ENCODE data around the gene PARM1. TPM values are rescaled to one million over a fixed set of nuclear protein-coding genes. Genes with fewer than 3 reads are reported as not detected.

Gene PARM1
- total RNA-seq, 3 donors from 2014 or later, result 0.08 to 0.19 (median 0.15) TPM

GRCh38 chr4:74953647-74954046 lies 20.7 kb downstream of the PARM1 start:
- DNase-seq (no peak), ATAC-seq (no peak)
- no peaks in the 10 kb centered on the region for H3K36me3 Mint-ChIP-seq (ENCODE audit: insufficient read depth)
- H3K4me3 Mint-ChIP-seq, result no peak overlapping the region
- H3K27me3 Mint-ChIP-seq (ENCODE audit: low read depth), result no peaks in the 10 kb centered on the region
- H3K4me1 Mint-ChIP-seq (ENCODE audit: low read depth), result no peaks in the 10 kb centered on the region
- no peaks in the 10 kb centered on the region for H3K9me3 Mint-ChIP-seq

GRCh38 chr4:74958881-74959280 lies 26.0 kb downstream of the PARM1 start:
- no peak for DNase-seq
- Mint-ChIP-seq H3K9me3 (peaks cover 11% of the 10 kb centered on the region), H3K4me3 (no peak overlapping the region), H3K36me3 (ENCODE audit: insufficient read depth) (no peaks in the 10 kb centered on the region), H3K4me1 (ENCODE audit: low read depth) (no peaks in the 10 kb centered on the region), H3K27me3 (ENCODE audit: low read depth) (no peaks in the 10 kb centered on the region)
- no peak for ATAC-seq

- no peak overlapping the region for H3K4me3 Mint-ChIP-seq
- no peaks in the 10 kb centered on the region for H3K4me1 Mint-ChIP-seq (ENCODE audit: low read depth)
- peaks cover 11% of the 10 kb centered on the region for H3K9me3 Mint-ChIP-seq
- ATAC-seq (no peak), DNase-seq (no peak)
- no peaks in the 10 kb centered on the region for H3K27me3 Mint-ChIP-seq (ENCODE audit: low read depth)
- H3K36me3 Mint-ChIP-seq (ENCODE audit: insufficient read depth), result no peaks in the 10 kb centered on the region
These were observed 28.3 kb downstream of the PARM1 start for GRCh38 chr4:74961230-74961629.

GRCh38 chr4:74962584-74962983 lies 29.7 kb downstream of the PARM1 start:
- Mint-ChIP-seq H3K27me3 (ENCODE audit: low read depth) (no peaks in the 10 kb centered on the region), H3K4me3 (no peak overlapping the region), H3K9me3 (peaks cover 11% of the 10 kb centered on the region), H3K4me1 (ENCODE audit: low read depth) (no peaks in the 10 kb centered on the region), H3K36me3 (ENCODE audit: insufficient read depth) (no peaks in the 10 kb centered on the region)
- no peak for DNase-seq
- ATAC-seq, result no peak

GRCh38 chr4:74964311-74964710 lies 31.4 kb downstream of the PARM1 start:
- Mint-ChIP-seq H3K36me3 (ENCODE audit: insufficient read depth) (no peaks in the 10 kb centered on the region), H3K9me3 (peaks cover 11% of the 10 kb centered on the region), H3K27me3 (ENCODE audit: low read depth) (no peaks in the 10 kb centered on the region), H3K4me1 (ENCODE audit: low read depth) (no peaks in the 10 kb centered on the region), H3K4me3 (no peak overlapping the region)
- DNase-seq, result no peak
- no peak for ATAC-seq

- H3K4me1 Mint-ChIP-seq (ENCODE audit: low read depth), result no peaks in the 10 kb centered on the region
- ATAC-seq (no peak), DNase-seq (no peak)
- no peaks in the 10 kb centered on the region for H3K9me3 Mint-ChIP-seq
- H3K27me3 Mint-ChIP-seq (ENCODE audit: low read depth), result no peaks in the 10 kb centered on the region
- no peak overlapping the region for H3K4me3 Mint-ChIP-seq
- H3K36me3 Mint-ChIP-seq (ENCODE audit: insufficient read depth), result no peaks in the 10 kb centered on the region
These were observed 34.4 kb downstream of the PARM1 start for GRCh38 chr4:74967324-74967723.

GRCh38 chr4:74968456-74969164 lies 35.7 kb downstream of the PARM1 start:
- Mint-ChIP-seq H3K9me3 (no peaks in the 10 kb centered on the region), H3K36me3 (ENCODE audit: insufficient read depth) (no peaks in the 10 kb centered on the region), H3K4me1 (ENCODE audit: low read depth) (no peaks in the 10 kb centered on the region), H3K4me3 (no peak overlapping the region), H3K27me3 (ENCODE audit: low read depth) (no peaks in the 10 kb centered on the region)
- ATAC-seq, result no peak
- DNase-seq, result no peak

- ATAC-seq (no peak), DNase-seq (no peak)
- H3K36me3 Mint-ChIP-seq (ENCODE audit: insufficient read depth), result no peaks in the 10 kb centered on the region
- H3K4me3 Mint-ChIP-seq, result no peak overlapping the region
- no peaks in the 10 kb centered on the region for H3K9me3 Mint-ChIP-seq
- H3K4me1 Mint-ChIP-seq (ENCODE audit: low read depth), result no peaks in the 10 kb centered on the region
- no peaks in the 10 kb centered on the region for H3K27me3 Mint-ChIP-seq (ENCODE audit: low read depth)
These were observed 36.9 kb downstream of the PARM1 start for GRCh38 chr4:74969507-74970474.

GRCh38 chr4:74970577-74970976 lies 37.7 kb downstream of the PARM1 start:
- no peak for DNase-seq
- H3K27me3 Mint-ChIP-seq (ENCODE audit: low read depth), result no peaks in the 10 kb centered on the region
- H3K4me1 Mint-ChIP-seq (ENCODE audit: low read depth), result no peaks in the 10 kb centered on the region
- H3K9me3 Mint-ChIP-seq, result peaks cover 5% of the 10 kb centered on the region
- H3K4me3 Mint-ChIP-seq, result no peak overlapping the region
- H3K36me3 Mint-ChIP-seq (ENCODE audit: insufficient read depth), result no peaks in the 10 kb centered on the region
- ATAC-seq, result no peak

- ATAC-seq, result no peak
- Mint-ChIP-seq H3K4me1 (ENCODE audit: low read depth) (no peaks in the 10 kb centered on the region), H3K4me3 (no peak overlapping the region), H3K27me3 (ENCODE audit: low read depth) (no peaks in the 10 kb centered on the region), H3K9me3 (peaks cover 9% of the 10 kb centered on the region), H3K36me3 (ENCODE audit: insufficient read depth) (no peaks in the 10 kb centered on the region)
- DNase-seq, result no peak
These were observed 38.9 kb downstream of the PARM1 start for GRCh38 chr4:74971862-74972261.

- ATAC-seq (no peak), DNase-seq (no peak)
- H3K4me1 Mint-ChIP-seq (ENCODE audit: low read depth), result no peaks in the 10 kb centered on the region
- H3K9me3 Mint-ChIP-seq, result peaks cover 23% of the 10 kb centered on the region
- no peak overlapping the region for H3K4me3 Mint-ChIP-seq
- no peaks in the 10 kb centered on the region for H3K36me3 Mint-ChIP-seq (ENCODE audit: insufficient read depth)
- H3K27me3 Mint-ChIP-seq (ENCODE audit: low read depth), result no peaks in the 10 kb centered on the region
These were observed 42.2 kb downstream of the PARM1 start for GRCh38 chr4:74975082-74975481.

GRCh38 chr4:74975848-74976824 lies 43.2 kb downstream of the PARM1 start:
- Mint-ChIP-seq H3K27me3 (ENCODE audit: low read depth) (no peaks in the 10 kb centered on the region), H3K36me3 (ENCODE audit: insufficient read depth) (no peaks in the 10 kb centered on the region), H3K4me1 (ENCODE audit: low read depth) (no peaks in the 10 kb centered on the region), H3K9me3 (peaks cover 23% of the 10 kb centered on the region), H3K4me3 (no peak overlapping the region)
- ATAC-seq, result no peak
- DNase-seq, result no peak

- Mint-ChIP-seq H3K36me3 (ENCODE audit: insufficient read depth) (no peaks in the 10 kb centered on the region), H3K4me1 (ENCODE audit: low read depth) (no peaks in the 10 kb centered on the region)
- DNase-seq, result no peak
These were observed 49.8 kb downstream of the PARM1 start for GRCh38 chr4:74982546-74983252.

More at GRCh38 chr4:74982546-74983252, 49.8 kb downstream of the PARM1 start:
- no peak overlapping the region for H3K4me3 Mint-ChIP-seq
- peaks cover 10% of the 10 kb centered on the region for H3K9me3 Mint-ChIP-seq
- ATAC-seq, result no peak
- H3K27me3 Mint-ChIP-seq (ENCODE audit: low read depth), result no peaks in the 10 kb centered on the region

All from activated T-cell treated with anti-CD3 and anti-CD28 coated beads, Interleukin-2, amount 50 U/mL, for 4 hours (primary cell).